PC-9 (cell line): ENCODE data around the gene CHRD. TPM values are rescaled to one million over a fixed set of nuclear protein-coding genes. Genes with fewer than 3 reads are reported as not detected.

Source experiments
- BruUV-seq: library from RNA; stranded (reverse); fragments of 400-500 nt; replicated peaks from 2 replicates; lab custom pipeline; 2021; lab: Mats Ljungman, UMichigan
- CTCF ChIA-PET: fragments of 300-600 bp; sonication (Branson Sonifier 250); formaldehyde crosslinking; loops from one replicate; lab custom pipeline; 2022; ENCODE audit warnings: antibody characterized with exemption; lab: Charles Lee
- POLR2A ChIA-PET: fragments of 300-600 bp; sonication (Branson Sonifier 250); formaldehyde crosslinking; loops from one replicate; lab custom pipeline; 2022; ENCODE audit warnings: antibody characterized with exemption; ENCODE audit not compliant: unreplicated experiment; lab: Charles Lee
- DNase-seq, 2 experiments: peaks; one replicate each; pipeline versions ENCODE4 v3.0.0 to v3.0.0-alpha.2; 2015 to 2022; ENCODE audit warnings: mixed read lengths in 1 of 2
- H2AFZ ChIP-seq: fragments of 200-600 bp; sonication (generic); 2 replicates; pipeline ENCODE4 v1.8.1; 2017; ENCODE audit warnings: antibody characterized with exemption
- H3F3A ChIP-seq: fragments of 200-600 bp; sonication (generic); 2 replicates; pipeline ENCODE4 v1.8.1; 2017; ENCODE audit warnings: antibody characterized with exemption, mild to moderate bottlenecking, low read depth; ENCODE audit not compliant: insufficient read depth
- H3K27ac ChIP-seq: fragments of 200-600 bp; sonication (generic); 2 replicates; pipeline ENCODE4 v1.6.1; 2016; ENCODE audit warnings: mixed run types
- H3K27me3 ChIP-seq: fragments of 200-600 bp; sonication (generic); 2 replicates; pipeline ENCODE4 v1.6.1; 2016; ENCODE audit warnings: low read depth, mixed run types; ENCODE audit not compliant: insufficient read depth
- H3K36me3 ChIP-seq: fragments of 200-600 bp; sonication (generic); 2 replicates; pipeline ENCODE4 v1.6.1; 2016; ENCODE audit warnings: low read depth, mixed run types
- H3K4me1 ChIP-seq: fragments of 200-600 bp; sonication (generic); replicated peaks from 2 replicates; pipeline ENCODE4 v1.6.1; 2016; ENCODE audit warnings: mixed run types; ENCODE audit not compliant: insufficient read depth
- H3K4me2 ChIP-seq: fragments of 200-600 bp; sonication (generic); 2 replicates; pipeline ENCODE4 v1.6.1; 2017; ENCODE audit warnings: mixed run types
- H3K4me3 ChIP-seq: fragments of 200-600 bp; sonication (generic); 2 replicates; pipeline ENCODE4 v1.6.1; 2016; ENCODE audit warnings: mixed run types
- H3K79me2 ChIP-seq: fragments of 200-600 bp; sonication (generic); 2 replicates; pipeline ENCODE4 v1.6.1; 2017; ENCODE audit warnings: low read depth, mixed run types
- H3K9me2 ChIP-seq: fragments of 200-600 bp; sonication (generic); 2 replicates; pipeline ENCODE4 v1.8.1; 2017; ENCODE audit warnings: mild to moderate bottlenecking; ENCODE audit not compliant: insufficient read depth
- H3K9me3 ChIP-seq: fragments of 200-600 bp; sonication (generic); 2 replicates; pipeline ENCODE4 v1.8.1; 2016; ENCODE audit warnings: low read depth; ENCODE audit not compliant: insufficient read depth
- H4K20me1 ChIP-seq: fragments of 200-600 bp; sonication (generic); 2 replicates; pipeline ENCODE4 v1.8.1; 2017; ENCODE audit not compliant: insufficient read depth
- EZH2 ChIP-seq: fragments of 200-600 bp; sonication (generic); IDR thresholded peaks from 2 replicates; pipeline ENCODE4 v1.8.0; 2017; ENCODE audit warnings: antibody characterized with exemption, low read depth
- intact Hi-C: fragments of 100-400 bp; cut with micrococcal nuclease; formaldehyde crosslinking; loops from one replicate; pipeline ENCODE4 v1.10.0; 2022; ENCODE audit not compliant: unreplicated experiment
- total RNA-seq: library from RNA; stranded (reverse); gene quantifications from 2 replicates; pipeline ENCODE4 v1.2.3, GENCODE V29; 2021
- TF ChIP-seq, protein P1 (sequence below): fragments of 200-600 bp; sonication (generic); conservative IDR thresholded peaks from 2 replicates; pipeline ENCODE4 v1.6.1; 2017; ENCODE audit warnings: mixed run types, antibody characterized with exemption, mild to moderate bottlenecking, moderate library complexity

CHRD gene
- total RNA-seq, 1 experiment from 2014 or later: not detected

DNA sequence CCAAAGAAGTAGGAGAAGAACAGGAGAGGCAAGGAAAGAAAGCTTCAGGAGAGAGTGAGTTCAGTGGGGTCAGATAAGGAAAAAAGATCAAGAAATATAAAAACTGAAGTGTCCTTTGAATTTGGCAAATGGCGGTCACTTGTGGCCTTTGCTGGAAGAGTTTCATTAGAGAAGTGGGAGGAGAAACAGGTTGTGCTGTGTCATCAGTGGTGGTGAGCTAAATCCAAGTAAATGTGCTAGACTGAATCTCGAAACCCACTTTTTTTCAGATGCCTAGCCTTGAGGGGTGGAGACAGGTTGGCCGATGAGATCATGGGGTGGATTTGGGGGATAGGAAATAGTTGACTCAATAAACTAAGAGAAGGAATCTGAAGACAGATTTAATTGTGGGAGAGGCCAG, 43.7 kb downstream of the CHRD start:
- H3K9me2 ChIP-seq: no peaks in the 10 kb centered on the region
- H3F3A ChIP-seq: no peaks in the 10 kb centered on the region; the same call in 1 of the 2 replicates
- TF ChIP-seq, protein P1, sequence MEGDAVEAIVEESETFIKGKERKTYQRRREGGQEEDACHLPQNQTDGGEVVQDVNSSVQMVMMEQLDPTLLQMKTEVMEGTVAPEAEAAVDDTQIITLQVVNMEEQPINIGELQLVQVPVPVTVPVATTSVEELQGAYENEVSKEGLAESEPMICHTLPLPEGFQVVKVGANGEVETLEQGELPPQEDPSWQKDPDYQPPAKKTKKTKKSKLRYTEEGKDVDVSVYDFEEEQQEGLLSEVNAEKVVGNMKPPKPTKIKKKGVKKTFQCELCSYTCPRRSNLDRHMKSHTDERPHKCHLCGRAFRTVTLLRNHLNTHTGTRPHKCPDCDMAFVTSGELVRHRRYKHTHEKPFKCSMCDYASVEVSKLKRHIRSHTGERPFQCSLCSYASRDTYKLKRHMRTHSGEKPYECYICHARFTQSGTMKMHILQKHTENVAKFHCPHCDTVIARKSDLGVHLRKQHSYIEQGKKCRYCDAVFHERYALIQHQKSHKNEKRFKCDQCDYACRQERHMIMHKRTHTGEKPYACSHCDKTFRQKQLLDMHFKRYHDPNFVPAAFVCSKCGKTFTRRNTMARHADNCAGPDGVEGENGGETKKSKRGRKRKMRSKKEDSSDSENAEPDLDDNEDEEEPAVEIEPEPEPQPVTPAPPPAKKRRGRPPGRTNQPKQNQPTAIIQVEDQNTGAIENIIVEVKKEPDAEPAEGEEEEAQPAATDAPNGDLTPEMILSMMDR: no peak
- TF ChIP-seq EZH2: no peak
- ChIA-PET CTCF (no interaction called here), POLR2A (no interaction called here)
- no peaks in the 10 kb centered on the region for H3K36me3 ChIP-seq
- no peak overlapping the region for H3K4me3 ChIP-seq
- H3K4me2 ChIP-seq: no peak overlapping the region
- H3K9me3 ChIP-seq: 0 out of 2 replicates have a peak, but pooled peaks cover 4% of the 10 kb centered on the region
- intact Hi-C loops: no loop called here
- H4K20me1 ChIP-seq: no peaks in the 10 kb centered on the region
- no peaks in the 10 kb centered on the region for H3K27me3 ChIP-seq
- H3K27ac ChIP-seq: no peak overlapping the region
- no TSS peak for BruUV-seq
- no peaks in the 10 kb centered on the region for H3K79me2 ChIP-seq
- H2AFZ ChIP-seq: no peak overlapping the region
- no peaks in the 10 kb centered on the region for H3K4me1 ChIP-seq
- DNase-seq: peak in 1 of 2 experiments; percentile 33

DNA sequence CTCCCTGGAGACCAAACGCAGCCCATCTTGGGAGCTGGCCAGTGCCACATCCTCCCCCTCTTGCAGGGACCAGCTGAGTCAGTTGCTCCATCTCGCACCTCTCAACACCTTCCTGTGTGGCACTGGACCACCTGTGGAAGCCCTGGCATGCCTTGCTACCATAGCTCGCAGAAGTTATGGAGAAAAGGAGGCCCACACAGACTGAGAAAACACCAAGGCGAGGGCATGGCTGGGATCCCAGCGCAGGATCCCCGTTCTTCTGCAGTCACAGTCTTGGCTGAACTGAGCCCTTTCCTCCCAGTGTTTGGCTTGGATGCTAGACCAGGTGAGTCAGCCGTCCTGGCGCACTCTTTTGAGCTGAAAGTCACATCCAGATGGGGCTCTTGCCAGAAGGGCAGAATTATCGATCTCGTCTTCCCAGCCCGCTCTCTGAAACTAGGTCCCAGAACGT, 46.9 kb downstream of the CHRD start:
- Histone ChIP-seq H3K79me2 (no peaks in the 10 kb centered on the region), H3K4me1 (no peaks in the 10 kb centered on the region), H2AFZ (no peak overlapping the region), H4K20me1 (no peaks in the 10 kb centered on the region), H3K27ac (no peak overlapping the region), H3K36me3 (no peaks in the 10 kb centered on the region), H3K9me2 (no peaks in the 10 kb centered on the region), H3F3A (no peaks in the 10 kb centered on the region), H3K9me3 (0 out of 2 replicates have a peak, but pooled peaks cover 4% of the 10 kb centered on the region), H3K4me3 (no peak overlapping the region), H3K27me3 (no peaks in the 10 kb centered on the region), H3K4me2 (no peak overlapping the region)
- ChIA-PET POLR2A (no interaction called here), CTCF (no interaction called here)
- no peak for TF ChIP-seq EZH2
- TF ChIP-seq, protein P1: no peak
- BruUV-seq: no TSS peak
- intact Hi-C loops: no loop called here
- DNase-seq: no peak

DNA sequence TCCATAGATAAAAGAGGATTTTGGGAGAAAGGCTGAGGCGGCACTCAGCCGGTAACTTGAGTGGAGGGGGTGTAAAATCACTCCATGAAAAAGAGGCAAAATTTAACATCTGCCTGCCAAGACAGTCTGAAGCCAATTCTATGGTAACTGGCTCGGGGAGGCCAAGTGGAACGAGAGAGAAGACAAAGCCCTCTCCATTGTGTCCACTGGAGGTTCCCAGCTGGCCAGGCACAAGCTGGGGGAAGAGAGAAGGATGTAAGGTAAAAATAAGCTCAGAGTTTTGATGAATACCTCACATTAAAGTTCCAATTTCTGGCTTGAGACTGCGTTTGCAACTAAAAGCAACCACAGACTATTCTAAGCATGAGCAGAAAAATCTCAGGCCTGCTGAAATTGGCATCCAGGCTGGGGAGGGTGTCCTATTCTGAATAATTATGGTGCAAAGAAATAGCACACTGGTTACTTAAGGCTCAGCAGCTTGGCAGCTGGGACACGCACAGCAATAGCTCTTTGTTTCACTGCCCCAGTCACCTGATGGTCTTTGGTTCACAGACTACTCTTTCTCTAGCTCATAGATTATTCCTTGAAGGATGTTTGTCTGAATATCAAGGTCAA, 48.8 kb downstream of the CHRD start:
- H3K27ac ChIP-seq: no peak overlapping the region
- H3K9me3 ChIP-seq: no peaks in the 10 kb centered on the region
- H3K9me2 ChIP-seq: no peaks in the 10 kb centered on the region
- no peaks in the 10 kb centered on the region for H3K27me3 ChIP-seq
- no peak for TF ChIP-seq EZH2
- TF ChIP-seq, protein P1: no peak
- ChIA-PET POLR2A (no interaction called here), CTCF (interaction anchor here (1.1 kb wide), 1 partner anchor 57 kb away, joined by 3 read pairs; no protein-coding TSS in a partner anchor)
- intact Hi-C loops: no loop called here
- no peak overlapping the region for H2AFZ ChIP-seq
- H3K4me2 ChIP-seq: no peak overlapping the region
- no peaks in the 10 kb centered on the region for H3K79me2 ChIP-seq
- no TSS peak for BruUV-seq
- no peaks in the 10 kb centered on the region for H3K4me1 ChIP-seq
- H3K36me3 ChIP-seq: no peaks in the 10 kb centered on the region
- no peak for DNase-seq
- no peak overlapping the region for H3K4me3 ChIP-seq
- no peaks in the 10 kb centered on the region for H4K20me1 ChIP-seq
- no peaks in the 10 kb centered on the region for H3F3A ChIP-seq
